MM.1S (cell line): ENCODE measurements around the gene DTNB.

Source experiments
- CTCF ChIP-seq: fragments of 300-600 bp; sonication (generic); IDR thresholded peaks from 2 replicates; pipeline ENCODE4 v1.5.1; 2016; ENCODE audit warnings: antibody characterized with exemption, low read length, mixed read lengths
- EZH2 ChIP-seq: fragments of 300-600 bp; sonication (generic); optimal IDR thresholded peaks from 2 replicates; pipeline ENCODE3; 2017; ENCODE audit warnings: low read depth, mild to moderate bottlenecking, antibody characterized with exemption, low read length, mixed read lengths

- TF ChIP-seq CTCF (no peak), EZH2 (no peak)
Measured at GRCh38 chr2:25401307-25402026, 271.9 kb downstream of the DTNB start.
